ENCODE measurements around the gene PDE3A.

DNA sequence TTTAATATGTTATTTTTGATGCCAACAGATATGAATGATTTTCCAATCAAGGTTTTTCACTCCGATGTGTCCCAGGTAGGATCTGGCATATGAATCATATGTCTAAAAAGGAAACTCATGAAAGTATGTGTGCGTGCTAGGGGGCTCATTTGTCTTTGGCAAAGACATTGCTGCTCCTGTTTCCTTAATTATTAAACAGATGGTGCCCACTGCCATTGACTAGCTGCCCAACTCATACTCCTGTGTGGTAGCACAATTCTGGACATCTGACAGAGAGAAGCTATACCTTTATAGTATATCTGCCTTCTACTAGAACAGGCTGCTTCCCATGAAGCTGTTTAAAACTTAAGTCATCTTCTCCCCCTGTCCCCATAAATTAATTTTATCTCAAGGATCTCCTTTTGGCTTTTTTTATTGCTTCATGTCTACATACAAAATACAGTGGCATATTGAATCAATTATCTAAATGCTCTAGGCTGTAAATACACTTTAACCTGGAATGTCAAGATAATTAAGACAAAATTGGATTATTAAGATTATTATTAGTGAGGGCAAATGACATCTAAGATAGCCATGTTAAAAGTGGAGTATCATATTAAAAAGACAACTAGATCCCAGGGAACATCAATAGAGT, 1.4 kb upstream of the PDE3A start:
- TF ChIP-seq, protein P1, sequence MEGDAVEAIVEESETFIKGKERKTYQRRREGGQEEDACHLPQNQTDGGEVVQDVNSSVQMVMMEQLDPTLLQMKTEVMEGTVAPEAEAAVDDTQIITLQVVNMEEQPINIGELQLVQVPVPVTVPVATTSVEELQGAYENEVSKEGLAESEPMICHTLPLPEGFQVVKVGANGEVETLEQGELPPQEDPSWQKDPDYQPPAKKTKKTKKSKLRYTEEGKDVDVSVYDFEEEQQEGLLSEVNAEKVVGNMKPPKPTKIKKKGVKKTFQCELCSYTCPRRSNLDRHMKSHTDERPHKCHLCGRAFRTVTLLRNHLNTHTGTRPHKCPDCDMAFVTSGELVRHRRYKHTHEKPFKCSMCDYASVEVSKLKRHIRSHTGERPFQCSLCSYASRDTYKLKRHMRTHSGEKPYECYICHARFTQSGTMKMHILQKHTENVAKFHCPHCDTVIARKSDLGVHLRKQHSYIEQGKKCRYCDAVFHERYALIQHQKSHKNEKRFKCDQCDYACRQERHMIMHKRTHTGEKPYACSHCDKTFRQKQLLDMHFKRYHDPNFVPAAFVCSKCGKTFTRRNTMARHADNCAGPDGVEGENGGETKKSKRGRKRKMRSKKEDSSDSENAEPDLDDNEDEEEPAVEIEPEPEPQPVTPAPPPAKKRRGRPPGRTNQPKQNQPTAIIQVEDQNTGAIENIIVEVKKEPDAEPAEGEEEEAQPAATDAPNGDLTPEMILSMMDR (IDR thresholded peaks at IDR 0.05), result no peak
- no peak for TF ChIP-seq POLR2AphosphoS5 (IDR thresholded peaks at IDR 0.05)
- TF ChIP-seq POLR2A (IDR thresholded peaks at IDR 0.05), result no peak

Measured in breast epithelium (tissue), 3 donors.